ENCODE measurements around the gene SLC45A1.

- no peak for TF ChIP-seq POLR2A (IDR thresholded peaks at IDR 0.05)
- TF ChIP-seq, protein P1, sequence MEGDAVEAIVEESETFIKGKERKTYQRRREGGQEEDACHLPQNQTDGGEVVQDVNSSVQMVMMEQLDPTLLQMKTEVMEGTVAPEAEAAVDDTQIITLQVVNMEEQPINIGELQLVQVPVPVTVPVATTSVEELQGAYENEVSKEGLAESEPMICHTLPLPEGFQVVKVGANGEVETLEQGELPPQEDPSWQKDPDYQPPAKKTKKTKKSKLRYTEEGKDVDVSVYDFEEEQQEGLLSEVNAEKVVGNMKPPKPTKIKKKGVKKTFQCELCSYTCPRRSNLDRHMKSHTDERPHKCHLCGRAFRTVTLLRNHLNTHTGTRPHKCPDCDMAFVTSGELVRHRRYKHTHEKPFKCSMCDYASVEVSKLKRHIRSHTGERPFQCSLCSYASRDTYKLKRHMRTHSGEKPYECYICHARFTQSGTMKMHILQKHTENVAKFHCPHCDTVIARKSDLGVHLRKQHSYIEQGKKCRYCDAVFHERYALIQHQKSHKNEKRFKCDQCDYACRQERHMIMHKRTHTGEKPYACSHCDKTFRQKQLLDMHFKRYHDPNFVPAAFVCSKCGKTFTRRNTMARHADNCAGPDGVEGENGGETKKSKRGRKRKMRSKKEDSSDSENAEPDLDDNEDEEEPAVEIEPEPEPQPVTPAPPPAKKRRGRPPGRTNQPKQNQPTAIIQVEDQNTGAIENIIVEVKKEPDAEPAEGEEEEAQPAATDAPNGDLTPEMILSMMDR (IDR thresholded peaks at IDR 0.05) = no peak
These were observed 3.7 kb downstream of the SLC45A1 start for GRCh38 chr1:8321612-8322011.

Measured in heart left ventricle (tissue), 13 donors.